Frontal cortex (tissue), 4 donors: Measurements from ENCODE around the gene JPT2. TPM values are rescaled to one million over a fixed set of nuclear protein-coding genes. Genes with fewer than 3 reads are reported as not detected.

Source experiments
- DNase-seq, 2 donors: peaks; one replicate each; pipeline ENCODE4 v3.0.0; 2012; ENCODE audit warnings: low spot score in 2 of 2
- FAIRE-seq: peaks from 2 replicates; lab custom pipeline; 2012; peaks lifted over from hg19 to GRCh38; lab: Jason Lieb, UNC
- total RNA-seq: library from RNA; depleted of rRNA; stranded (reverse); fragments of >200 nt; gene quantifications from one replicate; pipeline ENCODE4 v1.2.3, GENCODE V29; 2014
- donor health status: control.
- donor health status: control.
- donor health status: control.

The JPT2 gene
- 28.5 TPM for total RNA-seq

DNA sequence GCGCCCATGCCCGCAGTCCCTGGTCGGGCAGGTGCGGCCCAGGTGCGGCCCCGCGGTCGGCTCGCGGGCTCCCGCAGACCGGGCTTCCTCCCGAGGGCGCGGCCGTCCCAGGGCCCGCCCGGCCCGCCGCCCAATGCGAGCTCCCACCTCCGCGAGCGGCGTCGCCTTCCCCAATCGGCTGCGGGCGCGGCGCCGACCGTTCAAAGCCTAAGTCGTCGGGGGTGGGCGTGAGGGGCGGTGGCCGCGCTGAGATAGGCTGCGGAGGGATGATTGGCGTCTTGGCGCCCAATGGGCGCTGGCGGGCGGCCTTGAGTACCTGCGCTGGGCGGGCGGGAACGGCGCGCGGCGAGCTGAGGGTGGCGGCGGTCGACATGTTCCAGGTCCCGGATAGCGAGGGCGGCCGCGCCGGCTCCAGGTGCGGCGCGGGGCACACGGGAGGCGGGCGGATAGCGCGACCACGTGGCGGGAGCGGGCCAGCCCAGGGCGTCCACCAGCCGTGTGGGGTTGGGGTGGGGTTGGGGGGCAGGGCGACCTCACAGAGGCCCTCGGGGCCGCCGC lies at the start of gene JPT2:
Gene JPT2, plus strand, starts transcription at position 338 of the 558 bp plus-strand sequence. Its CDS starts 34 bp downstream, at position 372.
- DNase-seq (peak; percentile 98 to 99), FAIRE-seq (no peak)

- no peak for DNase-seq
- FAIRE-seq, result no peak
Measured at GRCh38 chr16:1630450-1631213, 47.4 kb upstream of the JPT2 start.

GRCh38 chr16:1631230-1631629 lies 46.8 kb upstream of the JPT2 start:
- FAIRE-seq (no peak), DNase-seq (no peak)

GRCh38 chr16:1631931-1632637 lies 46.0 kb upstream of the JPT2 start:
- FAIRE-seq (no peak), DNase-seq (no peak)

DNA sequence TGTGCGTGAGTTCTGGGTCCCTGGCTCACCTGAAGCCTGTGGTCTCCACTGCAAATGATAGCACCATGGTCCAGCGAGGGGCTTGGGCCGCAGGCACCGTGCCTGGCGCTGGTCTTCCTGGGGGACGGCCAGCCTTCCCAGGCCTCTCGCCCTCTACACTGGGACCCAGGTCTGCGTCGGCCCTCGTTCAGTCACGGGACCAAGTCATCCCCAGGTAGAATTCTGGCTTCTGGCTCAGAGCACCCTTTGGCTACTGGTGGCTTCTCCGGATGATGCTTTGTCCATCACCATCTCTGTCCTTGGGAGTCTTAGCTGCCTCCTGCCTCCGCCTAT lies 45.5 kb upstream of the JPT2 start:
- no peak for FAIRE-seq
- no peak for DNase-seq

- FAIRE-seq (no peak), DNase-seq (no peak)
Measured at GRCh38 chr16:1633310-1633709, 44.8 kb upstream of the JPT2 start.

- FAIRE-seq (no peak), DNase-seq (no peak)
Measured at GRCh38 chr16:1634541-1634940, 43.5 kb upstream of the JPT2 start.

- no peak for DNase-seq
- FAIRE-seq, result no peak
Measured at GRCh38 chr16:1635070-1635469, 43.0 kb upstream of the JPT2 start.

DNA sequence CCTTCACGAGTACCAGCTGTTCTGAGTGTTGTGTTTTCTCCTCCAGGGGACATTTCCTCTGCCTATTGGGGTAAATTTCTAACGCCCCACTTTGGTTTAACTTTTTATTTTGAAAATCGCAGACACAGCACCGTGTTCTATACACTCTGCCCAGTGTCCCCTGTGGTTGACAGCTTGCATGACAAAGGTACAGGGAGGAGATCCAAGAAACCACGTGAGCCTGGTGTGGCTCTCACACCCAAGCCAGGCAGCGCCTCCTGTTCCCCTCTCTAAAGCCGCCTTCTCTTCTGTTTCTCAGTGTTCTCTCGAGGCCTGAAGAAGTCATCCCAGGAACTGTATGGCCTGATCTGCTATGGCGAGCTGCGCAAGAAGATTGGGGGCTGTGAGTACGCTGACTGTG lies 40.6 kb upstream of the JPT2 start:
- DNase-seq, result no peak
- FAIRE-seq, result no peak

- FAIRE-seq (no peak), DNase-seq (no peak)
Measured at GRCh38 chr16:1638757-1639156, 39.3 kb upstream of the JPT2 start.

- FAIRE-seq (no peak), DNase-seq (no peak)
Measured at GRCh38 chr16:1639282-1639681, 38.8 kb upstream of the JPT2 start.

- FAIRE-seq (no peak), DNase-seq (no peak)
Measured at GRCh38 chr16:1639860-1640259, 38.2 kb upstream of the JPT2 start.

GRCh38 chr16:1640261-1640941 lies 37.7 kb upstream of the JPT2 start:
- no peak for DNase-seq
- no peak for FAIRE-seq

DNA sequence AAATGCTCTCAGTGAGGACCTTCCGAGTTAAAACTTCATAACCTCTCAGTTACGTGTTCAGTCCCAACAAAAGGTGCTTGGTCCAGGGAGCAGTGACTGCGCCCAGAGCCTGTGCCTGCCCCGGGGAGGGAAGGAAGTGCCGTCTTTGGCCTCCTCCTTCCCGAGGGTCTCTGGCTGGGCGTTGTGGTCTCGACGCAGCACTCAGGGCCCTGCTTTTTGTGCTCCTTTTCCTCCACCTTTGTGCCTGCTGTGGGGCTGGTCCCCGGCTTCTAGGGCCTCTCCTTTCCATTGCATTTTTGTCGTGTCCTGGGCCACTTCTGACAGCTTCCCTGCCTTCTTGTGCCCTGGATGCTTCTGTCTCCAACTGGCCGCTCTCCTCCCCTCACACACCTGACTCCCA lies 36.8 kb upstream of the JPT2 start:
- no peak for FAIRE-seq
- no peak for DNase-seq

- peak; percentile 65 to 73 for DNase-seq
- no peak for FAIRE-seq
Measured at GRCh38 chr16:1642148-1642547, 35.9 kb upstream of the JPT2 start.

- FAIRE-seq (no peak), DNase-seq (no peak)
Measured at GRCh38 chr16:1642753-1643152, 35.3 kb upstream of the JPT2 start.

- FAIRE-seq (no peak), DNase-seq (no peak)
Measured at GRCh38 chr16:1643521-1643920, 34.6 kb upstream of the JPT2 start.

DNA sequence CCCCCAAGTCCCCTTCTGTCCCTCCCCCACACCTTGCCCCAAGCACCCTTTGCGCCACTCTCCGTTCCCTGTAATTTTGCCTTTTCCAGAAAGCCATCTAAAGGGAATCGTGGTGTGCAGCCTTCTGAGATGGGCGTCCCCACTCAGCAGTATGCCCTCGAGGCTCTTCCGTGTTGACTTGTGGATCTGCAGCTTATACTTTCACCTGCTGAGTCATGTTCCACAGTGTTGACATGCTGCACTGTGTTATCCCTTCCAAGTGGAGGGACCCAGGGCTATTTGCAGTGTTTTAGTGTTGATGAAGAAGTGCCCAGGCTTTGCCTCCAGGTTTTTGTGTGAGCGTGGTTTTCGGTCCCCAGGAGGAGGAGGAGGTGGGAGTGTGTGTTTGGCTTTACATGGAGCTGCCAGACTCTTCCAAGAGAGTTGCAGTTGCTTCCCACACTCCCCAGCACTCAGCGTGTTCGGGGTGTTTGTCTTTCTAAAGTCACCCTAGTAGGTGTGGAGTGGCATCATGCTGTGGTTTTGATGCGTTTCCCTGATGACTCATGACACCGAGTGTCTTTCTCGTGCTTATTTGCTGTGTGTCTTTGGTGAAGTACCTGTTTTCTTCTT lies 32.1 kb upstream of the JPT2 start:
- FAIRE-seq (no peak), DNase-seq (no peak)

- FAIRE-seq, result no peak
Measured at GRCh38 chr16:1647856-1648255, 30.2 kb upstream of the JPT2 start.

DNA sequence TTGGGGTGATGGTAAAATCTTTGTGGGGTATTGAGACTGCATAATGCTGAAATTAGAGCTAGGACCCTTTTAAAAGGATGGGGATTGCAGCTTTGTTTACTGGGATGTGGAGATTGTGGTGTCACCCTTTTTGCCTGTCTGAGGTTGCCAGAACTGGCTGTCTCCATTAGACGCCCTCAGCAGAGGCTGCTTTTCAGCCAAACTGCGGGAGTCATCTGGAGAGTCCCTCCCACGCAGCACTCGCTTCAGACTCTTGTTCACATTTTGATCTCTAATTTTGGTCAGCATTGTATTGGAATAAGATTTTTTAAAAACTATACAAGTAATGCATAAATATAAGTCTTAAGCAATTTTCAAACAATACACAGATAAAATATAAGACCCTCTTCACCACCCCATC lies 27.9 kb upstream of the JPT2 start:
- DNase-seq, result no peak
- FAIRE-seq, result no peak

More at GRCh38 chr16:1647856-1648255, 30.2 kb upstream of the JPT2 start:
- DNase-seq, result no peak
